Esophagus muscularis mucosa (tissue), 4 donors: ENCODE data around the gene ARID1B. TPM values are rescaled to one million over a fixed set of nuclear protein-coding genes. Genes with fewer than 3 reads are reported as not detected.

ENCODE experiments used
- DNase-seq: peaks from one replicate; pipeline ENCODE4 v3.0.0-alpha.2; 2017; ENCODE audit errors: extremely low spot score
- H3K27ac ChIP-seq, 4 donors: fragments of 200-600 bp; sonication (generic); replicated peaks in 1 of 4; 1 replicate in 3 of 4; 2 replicates in 1 of 4; pipeline ENCODE4 v1.5.1; 2016 to 2019; ENCODE audit warnings: mild to moderate bottlenecking in 1 of 4
- H3K27me3 ChIP-seq, 4 donors: fragments of 200-600 bp; sonication (generic); one replicate each; pipeline versions ENCODE4 v1.5.1 to v1.6.0; 2016 to 2019
- H3K36me3 ChIP-seq, 4 donors: fragments of 200-600 bp; sonication (generic); one replicate each; pipeline ENCODE4 v1.5.1; 2016 to 2019
- H3K4me1 ChIP-seq, 4 donors: fragments of 200-600 bp; sonication (generic); one replicate each; pipeline ENCODE4 v1.5.1; 2016 to 2019
- H3K4me3 ChIP-seq, 4 donors: fragments of 200-600 bp; sonication (generic); 1 replicate in 2 of 4; 2 replicates in 2 of 4; pipeline ENCODE4 v1.5.1; 2016 to 2019; ENCODE audit warnings: mild to moderate bottlenecking in 4 of 4, moderate library complexity in 1 of 4
- H3K9me3 ChIP-seq, 4 donors: fragments of 200-600 bp; sonication (generic); 1 replicate in 3 of 4; 2 replicates in 1 of 4; pipeline ENCODE4 v1.5.1; 2016 to 2019
- EP300 ChIP-seq: sonication (generic); formaldehyde crosslinking; IDR thresholded peaks from one replicate; pipeline ENCODE4 v1.6.1; 2017; ENCODE audit warnings: antibody characterized with exemption
- POLR2A ChIP-seq: fragments of 450-650 bp; IDR thresholded peaks from one replicate; pipeline ENCODE4 v1.6.1; 2017; ENCODE audit warnings: antibody characterized with exemption, moderate library complexity, mild to moderate bottlenecking, low read depth
- POLR2AphosphoS5 ChIP-seq, 2 donors: sonication (generic); formaldehyde crosslinking; IDR thresholded peaks; one replicate each; pipeline ENCODE4 v1.6.1; 2017; ENCODE audit warnings: antibody characterized with exemption in 2 of 2
- WGBS: methylation state at CpG from one replicate; pipeline ENCODE4 v1.1.5; 2018; 5-methylcytosine and 5-hydroxymethylcytosine counted together
- intact Hi-C: fragments of 100-400 bp; cut with DNase I; formaldehyde crosslinking; loops from one replicate; pipeline ENCODE4 v1.15.1; 2023
- total RNA-seq, 4 donors: library from RNA; depleted of rRNA; stranded (reverse); fragments of >200 nt; gene quantifications; one replicate each; pipeline versions ENCODE4 v1.1.0 to v1.2.1, GENCODE V29; 2016
- TF ChIP-seq, protein P1 (sequence below), 3 experiments: fragments of 200-600 bp in 2 of 3; fragments of 450-650 bp in 1 of 3; sonication (generic) in 2 of 3; IDR thresholded peaks; one replicate each; pipeline ENCODE4 v1.5.1; 2017 to 2019; ENCODE audit warnings: antibody characterized with exemption in 3 of 3, mild to moderate bottlenecking in 2 of 3, moderate library complexity in 1 of 3

The ARID1B gene
- total RNA-seq, 4 donors from 2014 or later = 55.0 to 87.2 (median 72.7) TPM

DNA sequence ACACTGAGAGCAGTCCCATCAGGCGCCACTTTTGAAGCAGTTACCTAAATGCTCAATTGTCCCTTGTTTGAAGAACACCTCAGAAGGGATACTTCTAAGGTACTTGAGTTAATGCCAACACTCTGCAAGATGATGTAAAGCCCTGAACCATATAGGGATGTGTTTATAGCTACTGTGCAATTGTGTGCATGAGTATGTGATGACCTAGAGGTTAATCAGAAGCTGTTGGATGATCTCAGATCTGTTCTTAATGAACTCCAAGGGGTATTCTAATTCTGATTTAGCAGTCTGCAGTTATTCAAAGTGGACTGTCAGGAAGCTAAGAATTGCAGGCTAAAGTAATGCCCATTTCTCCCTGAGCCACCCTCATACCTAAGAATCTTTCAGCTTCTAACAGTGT, 387.8 kb downstream of the ARID1B start:
- DNase-seq = no peak
- H3K9me3 ChIP-seq = no peaks in the 10 kb centered on the region
- H3K27me3 ChIP-seq = no peaks in the 10 kb centered on the region
- peaks cover 3 to 15% (median 13%) of the 10 kb centered on the region in 4 donors for H3K4me1 ChIP-seq
- 77% methylated on average over 1 of the region's 1 CpG for WGBS
- peaks cover 6 to 37% (median 21%) of the 10 kb centered on the region in 4 donors for H3K36me3 ChIP-seq
- H3K27ac ChIP-seq = no peak overlapping the region
- TF ChIP-seq, protein P1, sequence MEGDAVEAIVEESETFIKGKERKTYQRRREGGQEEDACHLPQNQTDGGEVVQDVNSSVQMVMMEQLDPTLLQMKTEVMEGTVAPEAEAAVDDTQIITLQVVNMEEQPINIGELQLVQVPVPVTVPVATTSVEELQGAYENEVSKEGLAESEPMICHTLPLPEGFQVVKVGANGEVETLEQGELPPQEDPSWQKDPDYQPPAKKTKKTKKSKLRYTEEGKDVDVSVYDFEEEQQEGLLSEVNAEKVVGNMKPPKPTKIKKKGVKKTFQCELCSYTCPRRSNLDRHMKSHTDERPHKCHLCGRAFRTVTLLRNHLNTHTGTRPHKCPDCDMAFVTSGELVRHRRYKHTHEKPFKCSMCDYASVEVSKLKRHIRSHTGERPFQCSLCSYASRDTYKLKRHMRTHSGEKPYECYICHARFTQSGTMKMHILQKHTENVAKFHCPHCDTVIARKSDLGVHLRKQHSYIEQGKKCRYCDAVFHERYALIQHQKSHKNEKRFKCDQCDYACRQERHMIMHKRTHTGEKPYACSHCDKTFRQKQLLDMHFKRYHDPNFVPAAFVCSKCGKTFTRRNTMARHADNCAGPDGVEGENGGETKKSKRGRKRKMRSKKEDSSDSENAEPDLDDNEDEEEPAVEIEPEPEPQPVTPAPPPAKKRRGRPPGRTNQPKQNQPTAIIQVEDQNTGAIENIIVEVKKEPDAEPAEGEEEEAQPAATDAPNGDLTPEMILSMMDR (IDR thresholded peaks at IDR 0.05) = no peak
- TF ChIP-seq EP300 = no peak
- no peak for TF ChIP-seq POLR2A
- intact Hi-C loops = no loop called here
- H3K4me3 ChIP-seq = no peak overlapping the region

DNA sequence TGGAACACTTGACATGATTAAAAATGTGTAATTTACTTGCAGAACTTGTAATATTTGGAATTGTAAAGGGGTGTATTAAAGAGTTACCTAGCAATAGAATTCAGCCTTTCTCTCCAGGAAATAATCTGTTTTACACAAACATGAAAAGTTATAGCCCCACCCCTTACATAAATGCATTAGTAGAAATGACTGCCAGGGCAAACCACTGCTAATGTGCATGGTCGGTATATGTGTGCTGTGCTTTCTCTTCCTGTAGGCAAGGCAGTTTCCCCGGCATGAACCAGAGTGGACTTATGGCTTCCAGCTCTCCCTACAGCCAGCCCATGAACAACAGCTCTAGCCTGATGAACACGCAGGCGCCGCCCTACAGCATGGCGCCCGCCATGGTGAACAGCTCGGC, 389.6 kb downstream of the ARID1B start:
- no peak for TF ChIP-seq EP300
- TF ChIP-seq POLR2AphosphoS5 (IDR thresholded peaks at IDR 0.05) = no peak
- TF ChIP-seq, protein P1 (IDR thresholded peaks at IDR 0.05) = no peak
- no peak for TF ChIP-seq POLR2A
- DNase-seq = no peak
- intact Hi-C loops = no loop called here
- Histone ChIP-seq H3K27me3 (no peaks in the 10 kb centered on the region), H3K9me3 (no peaks in the 10 kb centered on the region), H3K4me3 (no peak overlapping the region), H3K4me1 (peaks cover 7 to 22% (median 18%) of the 10 kb centered on the region in 4 donors), H3K27ac (no peak overlapping the region), H3K36me3 (peaks cover 6 to 29% (median 19%) of the 10 kb centered on the region in 4 donors)
- 95% methylated on average over 8 of the region's 8 CpGs for WGBS

DNA sequence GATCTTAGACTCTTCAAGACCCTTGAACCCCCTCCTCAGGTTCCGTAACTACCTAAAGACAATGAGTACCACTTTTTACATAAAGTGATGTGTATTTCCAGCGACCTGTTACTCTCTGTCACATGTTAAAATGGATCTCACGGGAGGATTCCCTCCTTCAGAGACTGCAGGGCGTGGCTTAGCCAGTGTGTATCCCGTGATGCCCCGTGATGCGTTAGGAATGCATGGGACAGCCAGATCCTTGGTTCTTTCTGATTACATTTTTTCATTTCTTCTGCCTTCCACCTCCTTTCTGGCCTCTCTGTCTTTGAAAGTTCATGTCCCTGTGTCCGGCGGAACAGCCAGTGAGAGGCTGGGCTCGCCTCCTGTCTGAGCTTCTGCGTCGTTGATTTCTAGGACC, 390.7 kb downstream of the ARID1B start:
- Histone ChIP-seq H3K27me3 (no peaks in the 10 kb centered on the region), H3K36me3 (peaks cover 6 to 29% (median 19%) of the 10 kb centered on the region in 4 donors), H3K27ac (no peak overlapping the region), H3K9me3 (no peaks in the 10 kb centered on the region), H3K4me3 (no peak overlapping the region), H3K4me1 (peaks cover 10 to 25% (median 20%) of the 10 kb centered on the region in 4 donors)
- TF ChIP-seq POLR2AphosphoS5 (IDR thresholded peaks at IDR 0.05) = no peak
- no peak for TF ChIP-seq EP300
- TF ChIP-seq, protein P1 (IDR thresholded peaks at IDR 0.05) = no peak
- no peak for TF ChIP-seq POLR2A
- no peak for DNase-seq
- intact Hi-C loops = no loop called here
- whole genome bisulfite sequencing = 96% methylated on average over 12 of the region's 12 CpGs

DNA sequence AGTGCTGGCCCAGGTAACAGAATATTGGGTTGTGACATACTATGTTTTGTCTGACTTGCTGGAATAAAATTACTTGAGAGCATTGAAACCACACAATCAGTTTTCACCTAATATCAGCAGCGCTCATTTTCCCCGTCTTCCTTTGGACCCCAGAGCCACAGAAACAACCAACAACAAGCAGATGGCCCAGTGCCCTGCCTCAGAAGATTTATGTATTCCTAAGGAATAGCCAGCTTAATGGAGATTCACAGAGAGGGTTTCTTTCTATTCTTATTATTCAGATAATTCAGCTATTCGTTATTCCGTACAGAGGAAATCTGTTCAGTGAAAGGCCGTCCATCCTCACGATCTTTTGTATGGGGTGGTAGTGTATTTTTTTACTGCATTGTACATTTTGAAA, 391.3 kb downstream of the ARID1B start:
- 96% methylated on average over 6 of the region's 6 CpGs for WGBS
- intact Hi-C loops = no loop called here

More for the DNA sequence above, 391.3 kb downstream of the ARID1B start:
- Histone ChIP-seq H3K4me3 (no peak overlapping the region), H3K9me3 (no peaks in the 10 kb centered on the region), H3K27me3 (no peaks in the 10 kb centered on the region), H3K36me3 (peaks cover 6 to 29% (median 19%) of the 10 kb centered on the region in 4 donors), H3K27ac (no peak overlapping the region), H3K4me1 (peaks cover 10 to 25% (median 20%) of the 10 kb centered on the region in 4 donors)
- no peak for TF ChIP-seq EP300
- TF ChIP-seq, protein P1 (IDR thresholded peaks at IDR 0.05) = no peak
- no peak for TF ChIP-seq POLR2A
- no peak for TF ChIP-seq POLR2AphosphoS5 (IDR thresholded peaks at IDR 0.05)
- no peak for DNase-seq
